Suprapubic skin (tissue), 4 donors: ENCODE results near the gene NGDN. TPM values are rescaled to one million over a fixed set of nuclear protein-coding genes. Genes with fewer than 3 reads are reported as not detected.

Experiments
- DNase-seq, 2 donors: peaks; one replicate each; pipeline ENCODE4 v3.0.0-alpha.2; 2019; ENCODE audit warnings: low spot score in 2 of 2
- H3K27ac ChIP-seq: fragments of 200-600 bp; sonication (generic); one replicate; pipeline ENCODE4 v1.5.1; 2019
- H3K27me3 ChIP-seq: fragments of 200-600 bp; sonication (generic); one replicate; pipeline ENCODE4 v1.5.1; 2019
- H3K36me3 ChIP-seq: fragments of 200-600 bp; sonication (generic); one replicate; pipeline ENCODE4 v1.5.1; 2019
- H3K4me1 ChIP-seq: fragments of 200-600 bp; sonication (generic); one replicate; pipeline ENCODE4 v1.5.1; 2019
- H3K4me3 ChIP-seq: fragments of 200-600 bp; sonication (generic); one replicate; pipeline ENCODE4 v1.5.1; 2019; ENCODE audit warnings: mild to moderate bottlenecking
- H3K9me3 ChIP-seq: fragments of 200-600 bp; sonication (generic); one replicate; pipeline ENCODE4 v1.5.1; 2019
- EP300 ChIP-seq: sonication (generic); formaldehyde crosslinking; IDR thresholded peaks from one replicate; pipeline ENCODE4 v1.6.1; 2017; ENCODE audit warnings: antibody characterized with exemption
- POLR2A ChIP-seq, 2 donors: fragments of 450-650 bp; IDR thresholded peaks; one replicate each; pipeline ENCODE4 v1.6.1; 2017; ENCODE audit warnings: antibody characterized with exemption in 2 of 2, mild to moderate bottlenecking in 2 of 2, moderate library complexity in 2 of 2
- POLR2AphosphoS5 ChIP-seq, 3 donors: sonication (generic); formaldehyde crosslinking; IDR thresholded peaks; one replicate each; pipeline ENCODE4 v1.6.1; 2017; ENCODE audit warnings: antibody characterized with exemption in 3 of 3
- WGBS: methylation state at CpG from one replicate; pipeline ENCODE4 v1.1.5; 2018; 5-methylcytosine and 5-hydroxymethylcytosine counted together
- total RNA-seq, 4 donors: library from RNA; depleted of rRNA; stranded (reverse); fragments of >200 nt; gene quantifications; one replicate each; pipeline ENCODE4 v1.1.0, GENCODE V29; 2016
- TF ChIP-seq, protein P1 (sequence below), 2 donors: fragments of 200-600 bp in 1 of 2; fragments of 450-650 bp in 1 of 2; sonication (generic) in 1 of 2; IDR thresholded peaks; one replicate each; pipeline ENCODE4 v1.5.1; 2016 to 2019; ENCODE audit warnings: antibody characterized with exemption in 2 of 2, mild to moderate bottlenecking in 1 of 2, moderate library complexity in 1 of 2

NGDN gene
- total RNA-seq, 4 donors from 2014 or later = 31.1 to 61.4 (median 46.5) TPM

DNA sequence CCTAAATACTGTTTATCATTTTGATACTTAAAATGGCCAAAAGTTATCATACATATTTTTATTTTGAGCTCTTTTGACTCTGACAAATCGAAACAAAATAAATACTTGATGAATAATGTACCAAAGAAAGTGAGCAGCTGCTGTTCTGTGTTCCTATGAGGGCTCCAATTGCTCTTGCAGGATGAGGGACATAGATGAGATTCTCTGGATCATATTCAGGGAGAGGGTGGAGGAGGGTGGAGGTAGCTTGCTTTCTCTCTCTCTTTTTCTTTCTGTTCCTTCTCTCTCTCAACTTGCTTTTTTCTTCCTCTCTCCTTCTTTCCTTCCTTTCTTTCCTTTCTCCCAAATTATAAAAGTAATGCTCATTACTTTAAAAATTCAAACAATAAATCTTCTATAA is 25.2 kb upstream of the NGDN start:
- TF ChIP-seq EP300 (no peak), POLR2A (IDR thresholded peaks at IDR 0.05) (no peak), POLR2AphosphoS5 (IDR thresholded peaks at IDR 0.05) (no peak)
- TF ChIP-seq, protein P1, sequence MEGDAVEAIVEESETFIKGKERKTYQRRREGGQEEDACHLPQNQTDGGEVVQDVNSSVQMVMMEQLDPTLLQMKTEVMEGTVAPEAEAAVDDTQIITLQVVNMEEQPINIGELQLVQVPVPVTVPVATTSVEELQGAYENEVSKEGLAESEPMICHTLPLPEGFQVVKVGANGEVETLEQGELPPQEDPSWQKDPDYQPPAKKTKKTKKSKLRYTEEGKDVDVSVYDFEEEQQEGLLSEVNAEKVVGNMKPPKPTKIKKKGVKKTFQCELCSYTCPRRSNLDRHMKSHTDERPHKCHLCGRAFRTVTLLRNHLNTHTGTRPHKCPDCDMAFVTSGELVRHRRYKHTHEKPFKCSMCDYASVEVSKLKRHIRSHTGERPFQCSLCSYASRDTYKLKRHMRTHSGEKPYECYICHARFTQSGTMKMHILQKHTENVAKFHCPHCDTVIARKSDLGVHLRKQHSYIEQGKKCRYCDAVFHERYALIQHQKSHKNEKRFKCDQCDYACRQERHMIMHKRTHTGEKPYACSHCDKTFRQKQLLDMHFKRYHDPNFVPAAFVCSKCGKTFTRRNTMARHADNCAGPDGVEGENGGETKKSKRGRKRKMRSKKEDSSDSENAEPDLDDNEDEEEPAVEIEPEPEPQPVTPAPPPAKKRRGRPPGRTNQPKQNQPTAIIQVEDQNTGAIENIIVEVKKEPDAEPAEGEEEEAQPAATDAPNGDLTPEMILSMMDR (IDR thresholded peaks at IDR 0.05) = no peak
- Histone ChIP-seq H3K4me1 (peaks cover 13% of the 10 kb centered on the region), H3K36me3 (no peaks in the 10 kb centered on the region), H3K27ac (no peak overlapping the region), H3K9me3 (no peaks in the 10 kb centered on the region), H3K4me3 (no peak overlapping the region), H3K27me3 (no peaks in the 10 kb centered on the region)
- no peak for DNase-seq
- 88% methylated on average over 1 of the region's 1 CpG for WGBS

DNA sequence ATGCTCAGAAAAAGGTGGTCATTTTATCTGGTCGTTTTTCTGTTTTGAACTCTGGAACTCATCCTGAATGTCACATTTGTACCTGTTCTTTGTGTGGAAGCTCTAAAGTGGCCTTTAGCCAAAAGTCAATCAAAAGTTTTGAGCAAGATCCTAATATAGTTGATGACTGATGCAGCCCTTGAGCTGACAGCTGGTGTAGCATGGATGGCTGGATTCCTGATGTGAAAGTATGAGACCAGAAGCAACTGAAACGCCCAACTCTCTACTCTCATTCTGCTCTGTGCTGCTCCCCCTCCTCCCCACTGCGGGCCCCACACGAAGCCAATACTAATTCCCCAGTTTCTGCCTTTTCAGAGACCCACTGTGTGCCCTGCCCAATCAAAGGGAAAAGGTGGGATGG is 23.7 kb upstream of the NGDN start:
- Histone ChIP-seq H3K4me1 (peaks cover 13% of the 10 kb centered on the region), H3K9me3 (no peaks in the 10 kb centered on the region), H3K36me3 (no peaks in the 10 kb centered on the region), H3K27ac (no peak overlapping the region), H3K4me3 (no peak overlapping the region), H3K27me3 (no peaks in the 10 kb centered on the region)
- DNase-seq = no peak
- TF ChIP-seq, protein P1 (IDR thresholded peaks at IDR 0.05) = no peak
- no peak for TF ChIP-seq EP300
- no peak for TF ChIP-seq POLR2AphosphoS5 (IDR thresholded peaks at IDR 0.05)
- TF ChIP-seq POLR2A (IDR thresholded peaks at IDR 0.05) = no peak
- 55% methylated on average over 4 of the region's 4 CpGs for WGBS

DNA sequence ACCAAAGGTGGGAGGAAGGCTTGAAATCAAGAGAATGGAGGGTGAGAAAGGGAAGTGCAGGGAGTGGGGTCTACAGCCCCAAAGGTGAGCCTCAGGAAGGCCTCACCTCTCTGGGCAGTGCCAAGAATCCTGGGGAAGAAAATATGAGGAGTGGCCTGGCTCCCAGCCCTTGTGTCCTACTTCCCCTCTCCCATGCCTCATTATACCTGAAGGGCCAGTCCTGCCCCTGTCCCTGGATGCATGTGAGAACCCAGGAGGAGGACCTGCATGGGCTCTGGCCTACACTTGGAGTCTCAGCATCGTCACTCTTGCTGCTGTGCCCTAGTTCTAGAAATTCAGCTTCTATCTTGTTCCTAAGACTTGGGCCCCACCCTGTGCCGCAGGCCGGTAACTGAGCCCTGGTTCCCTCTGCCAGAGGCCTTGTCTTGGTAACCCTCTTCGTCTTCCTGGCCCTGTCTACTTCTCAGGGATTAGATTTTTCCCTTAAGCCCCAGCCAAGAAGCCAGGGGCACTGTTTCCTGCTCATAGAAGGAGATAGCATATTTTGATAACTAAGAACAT is 23.1 kb upstream of the NGDN start:
- no peaks in the 10 kb centered on the region for H3K27me3 ChIP-seq
- H3K4me1 ChIP-seq = peaks cover 13% of the 10 kb centered on the region
- no peak overlapping the region for H3K4me3 ChIP-seq
- 43% methylated on average over 4 of the region's 4 CpGs for WGBS
- no peaks in the 10 kb centered on the region for H3K36me3 ChIP-seq
- no peaks in the 10 kb centered on the region for H3K9me3 ChIP-seq
- no peak for DNase-seq
- no peak overlapping the region for H3K27ac ChIP-seq
- TF ChIP-seq, protein P1 (IDR thresholded peaks at IDR 0.05) = no peak
- TF ChIP-seq POLR2AphosphoS5 (IDR thresholded peaks at IDR 0.05) (no peak), POLR2A (IDR thresholded peaks at IDR 0.05) (no peak), EP300 (no peak)

DNA sequence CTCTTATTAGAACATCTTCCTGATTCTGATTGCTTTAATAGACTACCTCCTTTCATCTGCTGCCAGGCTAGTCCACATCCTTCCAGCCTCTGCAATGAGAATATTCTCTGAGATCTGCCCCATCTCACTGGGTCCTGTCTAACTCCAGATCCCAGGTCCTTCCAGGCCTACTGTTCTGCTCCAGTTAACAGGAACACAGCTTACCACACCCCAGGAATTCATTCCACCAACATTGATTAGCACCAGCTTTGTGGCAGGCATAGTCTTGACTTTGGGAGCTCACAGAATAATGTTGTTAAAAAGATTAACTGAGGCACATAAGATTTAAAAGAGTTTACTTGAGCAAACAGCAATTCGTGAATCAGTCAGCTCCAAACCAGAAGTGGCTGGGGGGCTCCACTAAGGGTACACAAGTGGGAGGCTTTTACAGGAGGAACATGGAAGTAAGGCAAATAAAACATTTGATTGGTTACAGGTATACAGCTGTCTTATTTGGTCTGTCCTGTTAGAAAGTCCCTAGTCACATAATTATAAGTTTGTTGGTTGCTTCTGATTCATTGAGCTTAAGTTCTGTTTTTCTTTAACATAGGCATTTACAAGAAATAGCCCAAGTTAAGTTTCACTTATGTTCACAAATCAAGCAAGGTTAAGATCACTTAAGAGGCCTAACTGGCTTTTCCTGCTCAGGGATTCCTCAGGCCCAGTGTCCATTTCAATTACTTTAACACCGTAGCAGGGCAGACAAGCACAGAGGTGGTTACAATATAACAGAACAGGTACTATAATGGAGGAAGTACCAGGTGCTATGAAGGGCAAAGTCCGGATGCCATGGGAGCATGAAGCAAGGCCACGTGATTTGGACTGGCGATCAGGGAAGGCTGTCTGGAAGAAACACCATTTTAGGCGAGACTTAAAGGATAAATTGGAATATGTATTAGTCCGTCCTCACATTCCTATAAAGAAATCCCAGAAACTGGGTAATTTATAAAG is 21.8 kb upstream of the NGDN start:
- TF ChIP-seq POLR2AphosphoS5 (IDR thresholded peaks at IDR 0.05) (no peak), EP300 (no peak), POLR2A (IDR thresholded peaks at IDR 0.05) (no peak)
- TF ChIP-seq, protein P1 (IDR thresholded peaks at IDR 0.05) = no peak
- Histone ChIP-seq H3K4me3 (no peak overlapping the region), H3K27me3 (no peaks in the 10 kb centered on the region), H3K36me3 (no peaks in the 10 kb centered on the region), H3K4me1 (peaks cover 13% of the 10 kb centered on the region), H3K9me3 (no peaks in the 10 kb centered on the region), H3K27ac (no peak overlapping the region)
- no peak for DNase-seq
- 90% methylated on average over 7 of the region's 7 CpGs for WGBS

DNA sequence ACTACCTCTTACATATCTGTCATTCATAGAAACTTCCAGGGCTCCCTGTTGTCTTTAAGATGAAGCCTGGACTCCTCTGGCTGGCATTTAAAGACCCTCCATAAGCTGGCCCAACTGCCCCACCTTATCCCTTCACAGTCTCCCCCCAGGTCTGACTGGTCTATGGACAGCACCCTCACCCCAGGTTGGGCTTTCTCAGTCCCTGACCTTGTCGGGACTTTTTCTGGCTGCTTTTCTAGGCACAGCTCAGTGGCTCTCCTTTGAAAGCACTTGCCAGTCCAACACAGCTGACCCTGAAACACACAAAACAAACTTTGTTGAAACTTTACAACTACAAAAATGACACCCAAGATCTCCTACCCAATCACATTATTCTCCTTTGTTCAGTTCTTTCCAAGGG is 20.2 kb upstream of the NGDN start:
- DNase-seq = no peak

More for the DNA sequence above, 20.2 kb upstream of the NGDN start:
- Histone ChIP-seq H3K9me3 (no peaks in the 10 kb centered on the region), H3K4me1 (peaks cover 13% of the 10 kb centered on the region), H3K4me3 (no peak overlapping the region), H3K27ac (no peak overlapping the region), H3K36me3 (no peaks in the 10 kb centered on the region), H3K27me3 (no peaks in the 10 kb centered on the region)
- TF ChIP-seq POLR2A (IDR thresholded peaks at IDR 0.05) = no peak
- TF ChIP-seq EP300 = no peak
- no peak for TF ChIP-seq POLR2AphosphoS5 (IDR thresholded peaks at IDR 0.05)
- TF ChIP-seq, protein P1 (IDR thresholded peaks at IDR 0.05) = no peak
- WGBS = 67% methylated on average over 1 of the region's 1 CpG
